Erythroblast (primary cell): Measurements from ENCODE around the gene APBA1.
"Not testable (repeated sequence)": the region's sequence is repeated elsewhere in the genome, so short reads cannot be mapped to it uniquely, and the experiment has no call there.

Experiments used
- DNase-seq, 2 experiments: peaks; one replicate each; lab custom pipeline; 2025; lab: John Stamatoyannopoulos, UW
- GATA1 ChIP-seq: IDR thresholded peaks from 2 replicates; pipeline ENCODE4 v1.6.1; 2011; ENCODE audit warnings: low read depth, mild to moderate bottlenecking, control low read depth, low read length, moderate library complexity
- POLR2A ChIP-seq: IDR thresholded peaks from 2 replicates; pipeline ENCODE4 v1.6.1; 2011; ENCODE audit warnings: mild to moderate bottlenecking, low read length

Gene APBA1

GRCh38 chr9:69444021-69444420, 228.2 kb downstream of the APBA1 start:
- DNase-seq, result no peak

GRCh38 chr9:69443178-69443577, 229.0 kb downstream of the APBA1 start:
- DNase-seq, result no peak
- TF ChIP-seq GATA1, result no peak
- no peak for TF ChIP-seq POLR2A

More at GRCh38 chr9:69444021-69444420, 228.2 kb downstream of the APBA1 start:
- TF ChIP-seq POLR2A, result no peak
- TF ChIP-seq GATA1, result no peak

GRCh38 chr9:69442486-69442885, 229.7 kb downstream of the APBA1 start:
- DNase-seq, result no peak
- TF ChIP-seq POLR2A, result no peak
- TF ChIP-seq GATA1, result no peak

DNA sequence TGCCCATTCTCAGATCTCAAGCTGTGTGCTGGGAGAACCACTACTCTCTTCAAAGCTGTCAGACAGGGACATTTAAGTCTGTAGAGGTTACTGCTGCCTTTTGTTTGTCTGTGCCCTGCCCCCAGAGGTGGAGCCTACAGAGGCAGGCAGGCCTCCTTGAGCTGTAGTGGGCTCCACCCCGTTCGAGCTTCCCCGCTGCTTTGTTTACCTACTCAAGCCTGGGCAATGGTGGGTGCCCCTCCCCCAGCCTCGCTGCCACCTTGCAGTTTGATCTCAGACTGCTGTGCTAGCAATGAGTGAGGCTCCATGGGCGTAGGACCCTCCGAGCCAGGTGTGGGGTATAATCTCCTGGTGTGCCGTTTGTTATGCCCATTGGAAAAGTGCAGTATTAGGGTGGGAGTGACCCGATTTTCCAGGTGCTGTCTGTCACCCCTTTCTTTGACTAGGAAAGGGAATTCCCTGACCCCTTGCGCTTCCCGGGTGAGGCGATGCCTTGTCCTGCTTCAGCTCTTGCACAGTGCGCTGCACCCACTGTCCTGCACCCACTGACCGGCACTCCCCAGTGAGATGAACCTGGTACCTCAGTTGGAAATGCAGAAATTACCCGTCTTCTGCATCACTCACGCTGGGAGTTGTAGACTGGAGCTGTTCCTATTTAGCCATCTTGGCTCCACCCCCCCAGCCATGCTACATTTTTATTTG, 231.8 kb downstream of the APBA1 start:
- not testable (repeated sequence) for DNase-seq

DNA sequence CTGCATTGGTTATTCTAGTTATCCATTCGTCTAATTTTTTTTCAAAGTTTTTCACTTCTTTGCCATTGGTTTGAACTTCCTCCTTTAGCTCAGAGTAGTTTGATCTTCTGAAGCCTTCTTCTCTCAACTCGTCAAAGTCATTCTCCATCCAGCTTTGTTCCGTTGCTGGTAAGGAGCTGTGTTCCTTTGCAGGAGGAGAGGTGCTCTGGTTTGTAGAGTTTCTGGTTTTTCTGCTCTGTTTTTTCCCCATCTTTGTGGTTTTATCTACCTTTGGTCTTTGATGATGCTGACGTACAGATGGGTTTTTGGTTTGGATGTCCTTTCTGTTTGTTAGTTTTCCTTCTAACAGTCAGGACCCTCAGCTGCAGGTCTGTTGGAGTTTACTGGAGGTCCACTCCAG, 232.5 kb downstream of the APBA1 start:
- DNase-seq, result not testable (repeated sequence)

DNA sequence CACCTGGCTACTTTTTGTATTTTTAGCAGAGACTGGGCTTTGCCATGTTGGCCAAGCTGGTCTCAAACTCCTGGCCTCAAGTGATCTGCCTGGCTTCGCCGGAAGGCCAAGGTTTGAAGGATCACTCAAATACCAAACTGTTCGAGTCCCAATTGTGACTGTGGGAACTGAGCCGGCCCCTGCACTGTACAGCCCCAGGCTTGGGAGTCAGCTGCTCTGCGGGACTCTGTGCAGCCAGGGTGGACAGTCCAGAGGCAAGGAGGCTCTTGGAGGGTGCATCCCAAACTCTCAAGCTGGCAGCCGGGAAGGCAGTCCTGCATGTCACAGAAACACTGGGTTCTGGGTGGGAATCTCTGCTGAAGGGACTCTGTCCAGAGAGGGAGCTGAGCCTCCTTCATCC, 238.2 kb downstream of the APBA1 start:
- TF ChIP-seq GATA1 (no peak), POLR2A (no peak)

DNA sequence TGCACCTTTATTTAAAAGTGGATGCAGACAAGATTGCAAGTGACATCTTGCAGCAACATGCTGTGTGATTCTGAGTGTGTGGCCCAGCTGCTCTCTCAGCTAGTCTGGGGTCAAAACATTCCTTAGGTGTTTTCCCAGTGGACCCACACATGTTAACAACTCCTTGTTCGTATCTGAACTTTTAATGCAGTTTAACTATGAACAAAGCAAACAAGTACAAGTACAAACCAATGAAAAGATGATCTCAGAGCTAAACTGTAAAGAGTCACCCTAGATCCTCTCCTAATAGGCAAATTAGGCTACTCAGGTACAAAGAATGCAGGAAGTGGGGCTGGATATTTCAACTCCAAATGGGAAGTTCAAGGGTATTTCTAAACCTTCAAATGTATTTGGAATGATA, 238.8 kb downstream of the APBA1 start:
- no peak for TF ChIP-seq GATA1
- no peak for TF ChIP-seq POLR2A
- DNase-seq, result no peak

More for the DNA sequence above, 238.2 kb downstream of the APBA1 start:
- DNase-seq, result no peak

DNA sequence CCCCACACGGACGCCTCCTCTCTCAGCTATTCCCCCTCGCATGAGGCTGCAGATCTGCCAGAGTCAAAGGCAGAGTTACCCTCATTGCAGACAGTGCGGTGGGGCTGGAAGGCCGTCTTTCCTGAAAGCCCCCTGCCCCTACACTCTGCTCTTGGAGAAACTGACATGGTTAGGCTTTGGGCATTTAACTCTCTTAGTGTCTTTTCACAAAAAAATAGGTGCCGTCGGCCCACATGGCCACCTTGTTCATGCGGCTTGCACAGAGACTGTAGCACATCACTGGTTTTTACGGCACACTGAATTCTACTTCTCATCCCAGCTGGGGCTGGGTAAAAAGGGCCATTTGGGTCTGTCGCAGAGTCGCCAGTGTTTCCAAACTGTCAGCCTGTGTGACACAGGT, 239.5 kb downstream of the APBA1 start:
- TF ChIP-seq POLR2A (no peak), GATA1 (no peak)
- no peak for DNase-seq

DNA sequence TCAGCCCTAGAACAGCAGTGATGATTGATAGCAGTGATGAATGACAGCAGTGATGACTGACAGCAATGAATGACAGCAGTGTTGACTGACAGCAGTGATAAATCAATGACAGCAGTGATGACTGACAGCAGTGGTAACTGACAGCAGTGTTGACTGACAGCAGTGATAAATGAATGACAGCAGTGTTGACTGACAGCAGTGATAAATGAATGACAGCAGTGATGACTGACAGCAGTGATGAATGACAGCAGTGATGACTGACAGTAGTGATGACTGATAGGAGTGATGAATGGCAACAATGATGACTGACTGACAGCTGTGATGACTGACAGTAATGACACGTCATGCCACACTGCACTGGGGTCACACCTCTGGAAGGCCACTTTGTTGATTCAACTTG, 240.4 kb downstream of the APBA1 start:
- TF ChIP-seq GATA1, result no peak

DNA sequence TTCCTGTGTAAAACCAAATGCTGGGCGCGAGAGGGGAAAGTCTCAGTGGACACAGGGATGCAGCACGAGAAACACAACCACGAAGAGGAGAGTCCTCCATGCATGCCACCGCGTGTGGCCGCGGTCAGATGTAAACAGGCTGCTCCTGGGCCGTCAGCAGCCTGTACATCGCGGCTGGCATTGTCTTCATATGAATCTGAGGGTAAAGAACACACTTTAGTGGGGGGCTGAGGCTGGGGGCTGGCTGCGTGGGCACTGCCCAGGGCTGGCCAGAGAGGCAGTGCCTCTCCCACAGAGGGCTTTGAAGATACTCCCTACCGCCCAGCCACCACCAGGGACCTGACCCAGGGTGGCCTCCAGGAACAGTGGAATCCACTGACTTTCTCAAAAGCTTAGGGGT, 241.0 kb downstream of the APBA1 start:
- TF ChIP-seq POLR2A, result no peak
- no peak for TF ChIP-seq GATA1
- no peak for DNase-seq

More for the DNA sequence above, 240.4 kb downstream of the APBA1 start:
- DNase-seq, result no peak

DNA sequence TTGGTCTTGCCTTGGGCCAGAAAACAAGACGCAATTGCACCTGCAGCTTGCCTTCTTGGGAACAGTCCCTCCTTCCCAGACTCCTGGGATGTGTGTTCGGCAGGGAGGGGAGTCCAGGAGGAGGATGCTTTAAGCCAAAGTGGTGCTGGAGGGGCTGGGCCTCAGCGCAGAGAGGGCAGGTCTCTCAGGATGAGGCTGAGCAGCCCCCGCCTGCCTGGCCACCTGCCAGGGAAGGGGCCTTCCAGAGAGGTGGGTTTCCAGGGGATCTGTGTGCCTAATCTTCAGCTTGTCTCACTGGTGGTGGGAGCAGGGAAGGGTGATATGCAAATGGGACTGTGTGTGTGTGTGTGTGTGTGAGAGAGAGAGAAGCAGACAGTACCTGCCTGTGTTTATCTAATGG, 242.0 kb downstream of the APBA1 start:
- DNase-seq, result no peak
- TF ChIP-seq POLR2A (no peak), GATA1 (no peak)

DNA sequence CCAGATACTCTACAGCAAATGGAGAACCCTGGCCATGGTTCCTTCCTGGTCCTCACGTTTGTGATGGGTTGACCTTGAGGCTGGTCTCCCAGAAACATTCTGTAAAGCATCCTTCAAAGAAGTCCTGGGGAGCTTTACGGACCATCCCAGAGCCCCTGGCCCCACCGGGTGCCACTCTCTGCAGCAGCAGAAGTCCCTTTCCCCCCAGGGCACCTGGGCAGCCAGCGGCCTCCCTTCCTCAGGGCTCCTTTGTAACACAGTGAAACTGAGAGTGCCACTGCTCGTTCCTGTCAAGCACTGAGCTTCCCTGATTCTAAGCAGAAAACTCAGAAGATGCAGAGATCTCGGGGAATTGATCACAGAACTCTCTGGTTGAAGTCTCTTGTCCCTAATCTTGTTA, 242.9 kb downstream of the APBA1 start:
- TF ChIP-seq GATA1 (no peak), POLR2A (no peak)
- no peak for DNase-seq

DNA sequence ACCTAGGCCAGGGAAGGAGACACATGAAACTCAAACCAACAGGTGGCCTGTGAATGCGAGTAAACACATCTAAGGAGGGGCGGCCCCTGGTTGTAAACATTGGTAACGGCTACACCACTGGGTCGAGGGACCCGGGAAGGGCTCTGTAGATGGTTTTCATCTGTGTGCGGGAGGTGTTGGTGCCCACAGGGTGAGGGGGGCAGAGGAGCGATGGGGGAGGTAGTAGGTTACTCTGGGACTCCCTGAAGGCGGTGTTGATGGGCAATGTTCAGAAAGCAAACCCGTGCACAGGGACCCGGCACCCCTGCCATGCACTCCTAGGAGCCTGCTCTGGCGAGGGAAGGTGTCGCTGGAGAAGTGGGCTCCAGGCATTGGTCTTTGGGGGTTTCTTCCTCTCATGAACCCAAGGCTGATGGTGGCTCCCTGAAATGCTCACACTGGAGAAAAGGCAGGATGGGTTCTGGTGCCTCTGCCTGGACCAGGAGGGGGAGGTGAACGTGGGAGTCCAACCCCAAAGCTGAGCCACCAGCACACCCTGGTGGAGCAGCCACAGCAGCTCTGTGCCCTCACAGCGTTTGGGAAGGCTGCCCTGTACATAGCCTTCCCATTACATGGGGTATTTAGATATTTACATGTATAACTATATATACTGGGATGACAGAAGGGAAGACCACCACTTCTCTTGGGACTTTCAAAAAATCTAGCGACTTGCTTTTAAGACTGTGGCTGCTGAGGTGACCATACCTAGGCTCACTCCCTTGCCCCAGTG, 244.0 kb downstream of the APBA1 start:
- TF ChIP-seq POLR2A, result no peak
- no peak for TF ChIP-seq GATA1
- DNase-seq, result no peak

GRCh38 chr9:69427286-69427685, 244.9 kb downstream of the APBA1 start:
- TF ChIP-seq GATA1 (no peak), POLR2A (no peak)
- no peak for DNase-seq
